Ectodermal cell (in vitro differentiated cells): ENCODE data around the gene EEIG2. TPM values are rescaled to one million over a fixed set of nuclear protein-coding genes. Genes with fewer than 3 reads are reported as not detected.
A peak's percentile ranks its signal among the peaks of the same experiment; 100 is the strongest.
"Not testable (repeated sequence)": the region's sequence is repeated elsewhere in the genome, so short reads cannot be mapped to it uniquely, and the experiment has no call there.

Source experiments
- H3K27ac ChIP-seq: 2 replicates; pipeline ENCODE4 v1.7.0; 2013; ENCODE audit warnings: mild to moderate bottlenecking, low read depth, low read length; ENCODE audit not compliant: insufficient read depth, poor library complexity, severe bottlenecking
- H3K27me3 ChIP-seq: 2 replicates; pipeline ENCODE4 v1.7.0; 2013; ENCODE audit warnings: mild to moderate bottlenecking, low read length; ENCODE audit not compliant: insufficient read depth, control insufficient read depth, poor library complexity, severe bottlenecking
- H3K36me3 ChIP-seq: one replicate; pipeline ENCODE4 v1.7.0; 2013; ENCODE audit warnings: low read length; ENCODE audit not compliant: control insufficient read depth, insufficient read depth
- H3K4me1 ChIP-seq: one replicate; pipeline ENCODE4 v1.7.0; 2013; ENCODE audit warnings: low read length; ENCODE audit not compliant: control insufficient read depth, insufficient read depth
- H3K4me3 ChIP-seq: 2 replicates; pipeline ENCODE4 v1.7.0; 2013; ENCODE audit warnings: low read depth, low read length, control low read depth; ENCODE audit not compliant: insufficient read depth
- H3K9me3 ChIP-seq: 2 replicates; pipeline ENCODE4 v1.7.0; 2013; ENCODE audit warnings: mild to moderate bottlenecking, low read length, moderate library complexity; ENCODE audit not compliant: control insufficient read depth
- WGBS, 2 experiments: methylation state at CpG; one replicate each; pipeline ENCODE4 v1.1.7; 2013; ENCODE audit warnings: missing lambda C conversion rate in 2 of 2; 5-methylcytosine and 5-hydroxymethylcytosine counted together
- polyA plus RNA-seq, 4 experiments: library from polyadenylated mRNA; stranded (reverse); fragments of 50-300 nt; gene quantifications; one replicate each; pipeline ENCODE4 v1.2.3, GENCODE V29; 2013

EEIG2 gene
- polyA plus RNA-seq (2013, experiment 1 of 4): 5.8 TPM
- polyA plus RNA-seq (2013, experiment 2 of 4): 4.8 TPM
- polyA plus RNA-seq (2013, experiment 3 of 4): 4.6 TPM
- polyA plus RNA-seq (2013, experiment 4 of 4): 5.6 TPM

GRCh38 chr1:108559215-108560186 is at the start of gene EEIG2:
TSS of gene EEIG2 (plus strand) at chr1:108560100. CDS start at chr1:108560429, 329 bp downstream.
- H3K4me1 ChIP-seq: no peaks in the 10 kb centered on the region
- H3K4me3 ChIP-seq: peak within 1 kb of the TSS; percentile 44
- H3K27ac ChIP-seq: no peak within 1 kb of the TSS
- H3K9me3 ChIP-seq: no peaks in the 10 kb centered on the region
- H3K27me3 ChIP-seq: peaks cover 9% of the 10 kb centered on the region
- H3K36me3 ChIP-seq: no peaks in the 10 kb centered on the region
- WGBS, 2 experiments: 15 to 16% methylated on average over 58 to 59 of the region's 59 CpGs

- no peaks in the 10 kb centered on the region for H3K9me3 ChIP-seq
- no peak overlapping the region for H3K27ac ChIP-seq
- no peaks in the 10 kb centered on the region for H3K4me1 ChIP-seq
- no peaks in the 10 kb centered on the region for H3K36me3 ChIP-seq
- H3K4me3 ChIP-seq: no peak overlapping the region
- WGBS, 2 experiments: 79 to 81% methylated on average over 3 of the region's 3 CpGs
- H3K27me3 ChIP-seq: no peaks in the 10 kb centered on the region
These were observed 48.1 kb upstream of the EEIG2 start for GRCh38 chr1:108511764-108512163.

- Histone ChIP-seq H3K4me1 (no peaks in the 10 kb centered on the region), H3K9me3 (no peaks in the 10 kb centered on the region), H3K27ac (no peak overlapping the region), H3K27me3 (no peaks in the 10 kb centered on the region), H3K36me3 (no peaks in the 10 kb centered on the region), H3K4me3 (no peak overlapping the region)
- 58 to 90% methylated on average over 2 to 4 of the region's 6 CpGs for WGBS, 2 experiments
These were observed 47.5 kb upstream of the EEIG2 start for GRCh38 chr1:108512239-108513043.

GRCh38 chr1:108513044-108513415 is 46.9 kb upstream of the EEIG2 start:
- Histone ChIP-seq H3K4me1 (no peaks in the 10 kb centered on the region), H3K36me3 (no peaks in the 10 kb centered on the region)
- WGBS, 2 experiments: 100% methylated on average over 1 of the region's 2 CpGs; no CpG with 5 or more reads in 1 of the 2 experiments

GRCh38 chr1:108513914-108514313 is 46.0 kb upstream of the EEIG2 start:
- not testable (repeated sequence) for H3K36me3 ChIP-seq, H3K4me1 ChIP-seq, H3K9me3 ChIP-seq, H3K27me3 ChIP-seq, H3K27ac ChIP-seq, H3K4me3 ChIP-seq
- WGBS, 2 experiments: 93 to 95% methylated on average over 2 of the region's 2 CpGs

More at GRCh38 chr1:108513044-108513415, 46.9 kb upstream of the EEIG2 start:
- Histone ChIP-seq H3K27ac (no peak overlapping the region), H3K4me3 (no peak overlapping the region), H3K9me3 (no peaks in the 10 kb centered on the region), H3K27me3 (no peaks in the 10 kb centered on the region)

- WGBS, 2 experiments: 61 to 75% methylated on average over 3 to 4 of the region's 6 CpGs
These were observed 42.5 kb upstream of the EEIG2 start for GRCh38 chr1:108517301-108517897.

GRCh38 chr1:108521990-108522393 is 37.9 kb upstream of the EEIG2 start:
- no peaks in the 10 kb centered on the region for H3K27me3 ChIP-seq

More at GRCh38 chr1:108517301-108517897, 42.5 kb upstream of the EEIG2 start:
- not testable (repeated sequence) for H3K4me1 ChIP-seq, H3K36me3 ChIP-seq, H3K9me3 ChIP-seq, H3K27ac ChIP-seq, H3K27me3 ChIP-seq, H3K4me3 ChIP-seq

GRCh38 chr1:108523829-108524228 is 36.1 kb upstream of the EEIG2 start:
- H3K4me3 ChIP-seq: no peak overlapping the region

More at GRCh38 chr1:108521990-108522393, 37.9 kb upstream of the EEIG2 start:
- H3K9me3 ChIP-seq: no peaks in the 10 kb centered on the region
- H3K4me1 ChIP-seq: no peaks in the 10 kb centered on the region
- H3K36me3 ChIP-seq: no peaks in the 10 kb centered on the region
- no peak overlapping the region for H3K27ac ChIP-seq
- H3K4me3 ChIP-seq: no peak overlapping the region

GRCh38 chr1:108524676-108525075 is 35.2 kb upstream of the EEIG2 start:
- no peaks in the 10 kb centered on the region for H3K36me3 ChIP-seq
- no peak overlapping the region for H3K4me3 ChIP-seq
- 87 to 90% methylated on average over 2 to 3 of the region's 3 CpGs for WGBS, 2 experiments
- no peaks in the 10 kb centered on the region for H3K27me3 ChIP-seq
- H3K9me3 ChIP-seq: no peaks in the 10 kb centered on the region
- H3K4me1 ChIP-seq: no peaks in the 10 kb centered on the region
- H3K27ac ChIP-seq: no peak overlapping the region

More at GRCh38 chr1:108523829-108524228, 36.1 kb upstream of the EEIG2 start:
- no peaks in the 10 kb centered on the region for H3K9me3 ChIP-seq
- H3K27ac ChIP-seq: no peak overlapping the region
- no peaks in the 10 kb centered on the region for H3K36me3 ChIP-seq
- no peaks in the 10 kb centered on the region for H3K27me3 ChIP-seq
- no peaks in the 10 kb centered on the region for H3K4me1 ChIP-seq
